CD4-positive, alpha-beta T cell (primary cell): Measurements from ENCODE around the gene DCST2. TPM values are rescaled to one million over a fixed set of nuclear protein-coding genes. Genes with fewer than 3 reads are reported as not detected.

ENCODE experiments used
- ATAC-seq: fragments of 200-7000 bp; cut with Tn5 transposase; one replicate; pipeline ENCODE4 v1.10.0; 2022; ENCODE audit warnings: mild to moderate bottlenecking; ENCODE audit not compliant: poor library complexity
- CTCF ChIA-PET: fragments of 350-600 bp; sonication (Branson Sonifier 250); formaldehyde crosslinking; loops from one replicate; lab custom pipeline; 2021; ENCODE audit warnings: antibody characterized with exemption, inconsistent platforms; lab: Charles Lee
- POLR2A ChIA-PET: fragments of 350-600 bp; sonication (Branson Sonifier 250); formaldehyde crosslinking; loops from one replicate; lab custom pipeline; 2021; ENCODE audit warnings: antibody characterized with exemption, inconsistent platforms; lab: Charles Lee
- DNase-seq, 14 experiments: peaks; one replicate each; pipeline ENCODE4 v3.0.0-alpha.2; 2013 to 2020; ENCODE audit warnings: mixed read lengths in 2 of 14
- H3K27ac ChIP-seq, 2 donors: one replicate each; pipeline versions ENCODE4 v1.5.1 to v1.7.0; 2013; ENCODE audit warnings: low read length in 2 of 2, low read depth in 1 of 2, mild to moderate bottlenecking in 1 of 2
- H3K27me3 ChIP-seq, 2 experiments: 1 replicate in 1 of 2; 2 replicates in 1 of 2; pipeline versions ENCODE4 v1.6.1 to v1.7.0; 2013; ENCODE audit warnings: low read length in 2 of 2, control low read depth in 1 of 2, mild to moderate bottlenecking in 1 of 2, moderate library complexity in 1 of 2; ENCODE audit not compliant: insufficient read depth in 2 of 2, control insufficient read depth in 1 of 2
- H3K36me3 ChIP-seq: one replicate; pipeline ENCODE4 v1.6.1; 2013; ENCODE audit warnings: low read length, control low read depth; ENCODE audit not compliant: insufficient read depth
- H3K4me1 ChIP-seq: one replicate; pipeline ENCODE4 v1.6.1; 2013; ENCODE audit warnings: low read length, control low read depth; ENCODE audit not compliant: insufficient read depth
- H3K4me3 ChIP-seq: one replicate; pipeline ENCODE4 v1.5.1; 2013; ENCODE audit warnings: mild to moderate bottlenecking, low read length, moderate library complexity
- H3K9me3 ChIP-seq, 2 experiments: 1 replicate in 1 of 2; 2 replicates in 1 of 2; pipeline versions ENCODE4 v1.6.1 to v1.7.0; 2013; ENCODE audit warnings: low read length in 2 of 2, mild to moderate bottlenecking in 2 of 2, control low read depth in 1 of 2, moderate library complexity in 1 of 2; ENCODE audit not compliant: control insufficient read depth in 1 of 2, insufficient read depth in 1 of 2
- H3K27ac Mint-ChIP-seq: one replicate; pipeline ENCODE4 v1.8.0; 2020; ENCODE audit warnings: mixed read lengths
- H3K27me3 Mint-ChIP-seq: one replicate; pipeline ENCODE4 v1.8.0; 2021; ENCODE audit warnings: mixed read lengths
- H3K36me3 Mint-ChIP-seq: one replicate; pipeline ENCODE4 v1.8.0; 2021; ENCODE audit warnings: low read depth, mixed read lengths
- H3K4me1 Mint-ChIP-seq: one replicate; pipeline ENCODE4 v1.8.0; 2021; ENCODE audit warnings: low read depth, mixed read lengths
- H3K4me3 Mint-ChIP-seq: one replicate; pipeline ENCODE4 v1.8.0; 2020; ENCODE audit warnings: mild to moderate bottlenecking, mixed read lengths
- H3K9me3 Mint-ChIP-seq: one replicate; pipeline ENCODE4 v1.8.0; 2020; ENCODE audit warnings: mixed read lengths
- CTCF ChIP-seq: fragments of 200-600 bp; IDR thresholded peaks from one replicate; pipeline ENCODE4 v1.8.0; 2022; ENCODE audit warnings: antibody characterized with exemption, mild to moderate bottlenecking
- intact Hi-C, 2 experiments: fragments of 100-400 bp; cut with DNase I in 1 of 2; cut with micrococcal nuclease in 1 of 2; formaldehyde crosslinking; loops; one replicate each; pipeline versions ENCODE4 v1.15.1 to v1.9.0; 2023 to 2025; cut with DNase I, micrococcal nuclease
- total RNA-seq, 174 experiments: library from RNA in 2 of 174; stranded (reverse) in 2 of 174; gene quantifications; one replicate each; pipeline ENCODE4 v1.2.3 and lab custom pipeline; 2021 to 2026

Gene DCST2
- total RNA-seq, 2 experiments from 2014 or later = 1.4 to 2.2 TPM

- ChIA-PET CTCF (interaction anchor here (1.0 to 9.7 kb wide), 15 partner anchors 9 to 457 kb away, joined by 3 to 159 read pairs (median 15); partner anchors contain the start of genes CKS1B, FLAD1, LENEP and PBXIP1), POLR2A (interaction anchor here (0.6 to 10.7 kb wide), 16 partner anchors 9 to 249 kb away, joined by 3 to 189 read pairs (median 13); partner anchors contain the start of genes ADAM15, CKS1B, FLAD1 and LENEP)
- H3K9me3 Mint-ChIP-seq = no peaks in the 10 kb centered on the region
- DNase-seq (peak in 4 of 14 experiments; percentile 46 to 66 (median 56)), ATAC-seq (no peak)
- H3K9me3 ChIP-seq = no peaks in the 10 kb centered on the region
- TF ChIP-seq CTCF = no peak
- peaks cover 79% of the 10 kb centered on the region for H3K4me1 Mint-ChIP-seq
- H3K4me3 Mint-ChIP-seq = peak overlapping the region; percentile 55
- H3K4me1 ChIP-seq = peaks cover 86% of the 10 kb centered on the region
- no peaks in the 10 kb centered on the region for H3K27me3 Mint-ChIP-seq
- H3K4me3 ChIP-seq = peak overlapping the region; percentile 7
- H3K36me3 ChIP-seq = peaks cover 50% of the 10 kb centered on the region
- peak overlapping the region; percentile 92 for H3K27ac Mint-ChIP-seq
- H3K27ac ChIP-seq = peak overlapping the region; percentile 73 to 77
- peaks cover 33% of the 10 kb centered on the region for H3K36me3 Mint-ChIP-seq
- no peaks in the 10 kb centered on the region for H3K27me3 ChIP-seq
- intact Hi-C loops = loop anchor here (2.0 to 5.0 kb wide), 6 partner anchors 34 to 459 kb away; partner anchors contain the start of genes FLAD1 (in 1 of the 2) and UBE2Q1 (in 1 of the 2)
These were observed 17.2 kb downstream of the DCST2 start for GRCh38 chr1:155016231-155016831.

DNA sequence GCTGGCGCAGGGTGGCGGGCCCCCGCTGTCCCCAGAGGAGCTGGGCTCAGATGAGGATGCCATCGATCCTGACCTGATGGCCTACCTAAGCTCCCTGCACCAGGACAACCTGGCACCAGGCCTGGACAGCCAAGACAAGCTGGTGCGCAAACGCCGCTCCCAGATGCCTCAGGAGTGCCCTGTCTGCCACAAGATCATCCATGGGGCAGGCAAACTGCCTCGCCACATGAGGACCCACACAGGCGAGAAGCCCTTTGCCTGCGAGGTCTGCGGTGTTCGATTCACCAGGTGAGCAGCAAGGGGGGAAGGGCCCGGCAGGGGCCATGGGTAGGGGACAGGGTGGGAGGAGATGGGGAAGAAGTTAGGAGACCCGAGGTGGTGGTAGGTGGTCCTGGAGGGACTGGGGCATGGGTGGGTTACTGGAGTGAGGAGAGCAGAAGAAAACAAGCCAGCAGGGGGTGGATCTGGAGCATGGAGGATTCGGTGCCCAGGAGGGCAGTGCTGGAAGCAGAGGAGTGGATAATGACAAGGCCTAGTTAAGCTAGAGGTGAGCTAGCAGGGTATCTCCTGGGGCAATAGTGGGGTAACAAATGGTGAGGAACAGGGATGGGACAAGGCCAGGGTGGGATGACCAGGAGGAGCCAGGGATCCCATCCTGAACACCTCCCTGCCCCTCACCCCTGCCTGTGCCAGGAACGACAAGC lies 17.9 kb downstream of the DCST2 start:
- Histone ChIP-seq H3K36me3 (peaks cover 54% of the 10 kb centered on the region), H3K9me3 (no peaks in the 10 kb centered on the region), H3K4me1 (peaks cover 93% of the 10 kb centered on the region), H3K4me3 (no peak overlapping the region), H3K27ac (peak overlapping the region; percentile 73 to 77), H3K27me3 (no peaks in the 10 kb centered on the region)
- no peak for ATAC-seq
- peaks cover 33% of the 10 kb centered on the region for H3K36me3 Mint-ChIP-seq
- intact Hi-C loops = loop anchor here (2.0 to 5.0 kb wide), 6 partner anchors 33 to 458 kb away; partner anchors contain the start of genes FLAD1 (in 1 of the 2) and UBE2Q1 (in 1 of the 2)
- CTCF ChIA-PET = interaction anchor here (1.0 to 9.7 kb wide), 9 partner anchors 17 to 456 kb away, joined by 3 to 159 read pairs (median 47); partner anchors contain the start of genes CKS1B, FLAD1, LENEP and PBXIP1
- H3K27ac Mint-ChIP-seq = peak overlapping the region; percentile 92
- POLR2A ChIA-PET = interaction anchor here (0.6 to 10.7 kb wide), 13 partner anchors 9 to 248 kb away, joined by 3 to 189 read pairs (median 22); partner anchors contain the start of genes ADAM15, CKS1B, FLAD1 and LENEP
- H3K4me1 Mint-ChIP-seq = peaks cover 82% of the 10 kb centered on the region
- peak overlapping the region; percentile 55 for H3K4me3 Mint-ChIP-seq
- no peak for TF ChIP-seq CTCF
- H3K27me3 Mint-ChIP-seq = no peaks in the 10 kb centered on the region
- no peaks in the 10 kb centered on the region for H3K9me3 Mint-ChIP-seq
- DNase-seq = no peak
